Ishikawa (cell line): ENCODE results near the gene RNF112.

Experiments
- CEBPB ChIP-seq: IDR thresholded peaks from 2 replicates; pipeline ENCODE4 v1.6.1; 2012
- CREB1 ChIP-seq: IDR thresholded peaks from 2 replicates; pipeline ENCODE4 v1.6.1; 2012; ENCODE audit warnings: low read depth
- EGR1 ChIP-seq: IDR thresholded peaks from 2 replicates; pipeline ENCODE4 v1.6.1; 2012
- EP300 ChIP-seq: IDR thresholded peaks from 2 replicates; pipeline ENCODE4 v1.6.1; 2012; ENCODE audit warnings: borderline replicate concordance
- FOXM1 ChIP-seq: IDR thresholded peaks from 2 replicates; pipeline ENCODE4 v1.6.1; 2012; ENCODE audit warnings: low read depth, borderline replicate concordance
- NFIC ChIP-seq: IDR thresholded peaks from 2 replicates; pipeline ENCODE4 v1.6.1; 2012
- RAD21 ChIP-seq: IDR thresholded peaks from 2 replicates; pipeline ENCODE4 v1.6.1; 2012; ENCODE audit warnings: low read depth
- TAF1 ChIP-seq: IDR thresholded peaks from 2 replicates; pipeline ENCODE4 v1.6.1; 2012; ENCODE audit warnings: low read depth, mild to moderate bottlenecking
- TCF12 ChIP-seq: IDR thresholded peaks from 2 replicates; pipeline ENCODE4 v1.6.1; 2012; ENCODE audit warnings: low read depth
- TEAD4 ChIP-seq: IDR thresholded peaks from 2 replicates; pipeline ENCODE4 v1.6.1; 2012
- YY1 ChIP-seq: IDR thresholded peaks from 2 replicates; pipeline ENCODE4 v1.6.1; 2012; ENCODE audit warnings: low read depth
- ZBTB7A ChIP-seq: IDR thresholded peaks from 2 replicates; pipeline ENCODE4 v1.6.1; 2012; ENCODE audit warnings: low read depth
- TF ChIP-seq, protein P1 (sequence below): IDR thresholded peaks from 2 replicates; pipeline ENCODE4 v1.6.1; 2012
- TF ChIP-seq, protein P2 (sequence below): IDR thresholded peaks from 2 replicates; pipeline ENCODE4 v1.6.1; 2012
- TF ChIP-seq, protein P3 (sequence below): IDR thresholded peaks from 2 replicates; pipeline ENCODE4 v1.6.1; 2012; ENCODE audit warnings: low read depth, mild to moderate bottlenecking

Gene RNF112

GRCh38 chr17:19407601-19408345 lies 3.3 kb upstream of the RNF112 start:
- TF ChIP-seq ZBTB7A (no peak), EP300 (no peak), RAD21 (no peak), TAF1 (no peak), CREB1 (no peak), CEBPB (no peak), FOXM1 (no peak), EGR1 (no peak), TCF12 (no peak), YY1 (no peak), NFIC (no peak), TEAD4 (no peak)
- TF ChIP-seq, protein P1, sequence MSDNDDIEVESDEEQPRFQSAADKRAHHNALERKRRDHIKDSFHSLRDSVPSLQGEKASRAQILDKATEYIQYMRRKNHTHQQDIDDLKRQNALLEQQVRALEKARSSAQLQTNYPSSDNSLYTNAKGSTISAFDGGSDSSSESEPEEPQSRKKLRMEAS: no peak
- TF ChIP-seq, protein P2, sequence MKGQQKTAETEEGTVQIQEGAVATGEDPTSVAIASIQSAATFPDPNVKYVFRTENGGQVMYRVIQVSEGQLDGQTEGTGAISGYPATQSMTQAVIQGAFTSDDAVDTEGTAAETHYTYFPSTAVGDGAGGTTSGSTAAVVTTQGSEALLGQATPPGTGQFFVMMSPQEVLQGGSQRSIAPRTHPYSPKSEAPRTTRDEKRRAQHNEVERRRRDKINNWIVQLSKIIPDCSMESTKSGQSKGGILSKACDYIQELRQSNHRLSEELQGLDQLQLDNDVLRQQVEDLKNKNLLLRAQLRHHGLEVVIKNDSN: no peak
- TF ChIP-seq, protein P3, sequence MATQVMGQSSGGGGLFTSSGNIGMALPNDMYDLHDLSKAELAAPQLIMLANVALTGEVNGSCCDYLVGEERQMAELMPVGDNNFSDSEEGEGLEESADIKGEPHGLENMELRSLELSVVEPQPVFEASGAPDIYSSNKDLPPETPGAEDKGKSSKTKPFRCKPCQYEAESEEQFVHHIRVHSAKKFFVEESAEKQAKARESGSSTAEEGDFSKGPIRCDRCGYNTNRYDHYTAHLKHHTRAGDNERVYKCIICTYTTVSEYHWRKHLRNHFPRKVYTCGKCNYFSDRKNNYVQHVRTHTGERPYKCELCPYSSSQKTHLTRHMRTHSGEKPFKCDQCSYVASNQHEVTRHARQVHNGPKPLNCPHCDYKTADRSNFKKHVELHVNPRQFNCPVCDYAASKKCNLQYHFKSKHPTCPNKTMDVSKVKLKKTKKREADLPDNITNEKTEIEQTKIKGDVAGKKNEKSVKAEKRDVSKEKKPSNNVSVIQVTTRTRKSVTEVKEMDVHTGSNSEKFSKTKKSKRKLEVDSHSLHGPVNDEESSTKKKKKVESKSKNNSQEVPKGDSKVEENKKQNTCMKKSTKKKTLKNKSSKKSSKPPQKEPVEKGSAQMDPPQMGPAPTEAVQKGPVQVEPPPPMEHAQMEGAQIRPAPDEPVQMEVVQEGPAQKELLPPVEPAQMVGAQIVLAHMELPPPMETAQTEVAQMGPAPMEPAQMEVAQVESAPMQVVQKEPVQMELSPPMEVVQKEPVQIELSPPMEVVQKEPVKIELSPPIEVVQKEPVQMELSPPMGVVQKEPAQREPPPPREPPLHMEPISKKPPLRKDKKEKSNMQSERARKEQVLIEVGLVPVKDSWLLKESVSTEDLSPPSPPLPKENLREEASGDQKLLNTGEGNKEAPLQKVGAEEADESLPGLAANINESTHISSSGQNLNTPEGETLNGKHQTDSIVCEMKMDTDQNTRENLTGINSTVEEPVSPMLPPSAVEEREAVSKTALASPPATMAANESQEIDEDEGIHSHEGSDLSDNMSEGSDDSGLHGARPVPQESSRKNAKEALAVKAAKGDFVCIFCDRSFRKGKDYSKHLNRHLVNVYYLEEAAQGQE: no peak

GRCh38 chr17:19408346-19408710 lies 2.7 kb upstream of the RNF112 start:
- TF ChIP-seq YY1 (no peak), EP300 (no peak), EGR1 (no peak), CREB1 (no peak), RAD21 (no peak), FOXM1 (no peak)
- TF ChIP-seq, protein P1: no peak
- TF ChIP-seq, protein P3: no peak

GRCh38 chr17:19409066-19409465 lies 2.0 kb upstream of the RNF112 start:
- TF ChIP-seq TAF1: no peak

DNA sequence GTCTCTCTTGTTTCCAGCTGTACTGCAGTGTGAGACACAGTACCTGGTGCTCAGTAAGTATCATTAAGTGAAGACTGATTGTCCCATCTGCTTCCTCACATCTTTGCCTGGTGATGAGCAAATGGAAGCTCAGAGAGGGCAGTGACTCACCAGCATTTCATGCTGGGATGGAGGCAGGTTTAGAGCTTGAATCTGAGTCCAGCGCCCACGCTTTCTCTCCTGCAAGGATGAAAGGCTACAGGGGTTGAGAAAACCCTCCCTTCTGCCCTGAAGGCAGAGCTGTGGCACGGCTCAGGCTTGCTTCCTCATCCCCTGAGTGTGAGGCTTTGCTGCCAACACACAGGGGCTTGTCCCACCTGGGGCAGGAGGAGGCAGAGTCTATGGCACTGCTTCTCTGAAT lies 1.5 kb upstream of the RNF112 start:
- TF ChIP-seq FOXM1 (no peak), YY1 (no peak), RAD21 (no peak), TAF1 (no peak), CREB1 (no peak), ZBTB7A (no peak), CEBPB (no peak), NFIC (no peak), EGR1 (no peak), EP300 (no peak), TEAD4 (no peak), TCF12 (no peak)
- TF ChIP-seq, protein P3: no peak
- TF ChIP-seq, protein P2: no peak
- TF ChIP-seq, protein P1: no peak
